T-helper 1 cell treated with Interleukin-12 subunit alpha and Interleukin-12 subunit beta and Interleukin-4 antibody, amounts not matched to agents 30 μg/mL and 1 μg/mL, for 36 hours (primary cell): ENCODE results near the gene TRIM59.

ENCODE experiments used
- H3K27ac Mint-ChIP-seq: one replicate; pipeline ENCODE4 v1.8.0; 2021; ENCODE audit warnings: mild to moderate bottlenecking, mixed read lengths
- H3K27me3 Mint-ChIP-seq: one replicate; pipeline ENCODE4 v1.8.0; 2021; ENCODE audit warnings: low read depth, mixed read lengths
- H3K36me3 Mint-ChIP-seq: one replicate; pipeline ENCODE4 v1.8.0; 2021; ENCODE audit warnings: low read depth, mixed read lengths
- H3K4me1 Mint-ChIP-seq: one replicate; pipeline ENCODE4 v1.8.0; 2021; ENCODE audit warnings: low read depth, mixed read lengths
- H3K4me3 Mint-ChIP-seq: one replicate; pipeline ENCODE4 v1.8.0; 2021; ENCODE audit warnings: mild to moderate bottlenecking, moderate library complexity, mixed read lengths
- H3K9me3 Mint-ChIP-seq: one replicate; pipeline ENCODE4 v1.8.0; 2021; ENCODE audit warnings: mixed read lengths

The TRIM59 gene, protein sequence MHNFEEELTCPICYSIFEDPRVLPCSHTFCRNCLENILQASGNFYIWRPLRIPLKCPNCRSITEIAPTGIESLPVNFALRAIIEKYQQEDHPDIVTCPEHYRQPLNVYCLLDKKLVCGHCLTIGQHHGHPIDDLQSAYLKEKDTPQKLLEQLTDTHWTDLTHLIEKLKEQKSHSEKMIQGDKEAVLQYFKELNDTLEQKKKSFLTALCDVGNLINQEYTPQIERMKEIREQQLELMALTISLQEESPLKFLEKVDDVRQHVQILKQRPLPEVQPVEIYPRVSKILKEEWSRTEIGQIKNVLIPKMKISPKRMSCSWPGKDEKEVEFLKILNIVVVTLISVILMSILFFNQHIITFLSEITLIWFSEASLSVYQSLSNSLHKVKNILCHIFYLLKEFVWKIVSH

GRCh38 chr3:160449636-160450598 lies at the start of gene TRIM59:
Gene TRIM59 (minus strand): TSS chr3:160449786. CDS start chr3:160439183, 10,603 bp downstream.
- peaks cover 5% of the 10 kb centered on the region for H3K27me3 Mint-ChIP-seq
- peak within 1 kb of the TSS; percentile 93 for H3K4me3 Mint-ChIP-seq
- H3K27ac Mint-ChIP-seq: peak within 1 kb of the TSS; percentile 94
- H3K4me1 Mint-ChIP-seq: peaks cover 18% of the 10 kb centered on the region
- H3K36me3 Mint-ChIP-seq: peaks cover 22% of the 10 kb centered on the region
- peaks cover 6% of the 10 kb centered on the region for H3K9me3 Mint-ChIP-seq

GRCh38 chr3:160498202-160498601 lies 48.6 kb upstream of the TRIM59 start:
- H3K27ac Mint-ChIP-seq: no peak overlapping the region
- no peak overlapping the region for H3K4me3 Mint-ChIP-seq
- no peaks in the 10 kb centered on the region for H3K4me1 Mint-ChIP-seq
- no peaks in the 10 kb centered on the region for H3K27me3 Mint-ChIP-seq
- H3K36me3 Mint-ChIP-seq: peaks cover 24% of the 10 kb centered on the region
- H3K9me3 Mint-ChIP-seq: no peaks in the 10 kb centered on the region

- peaks cover 5% of the 10 kb centered on the region for H3K4me1 Mint-ChIP-seq
- H3K27me3 Mint-ChIP-seq: no peaks in the 10 kb centered on the region
- no peak overlapping the region for H3K27ac Mint-ChIP-seq
- H3K4me3 Mint-ChIP-seq: no peak overlapping the region
- peaks cover 3% of the 10 kb centered on the region for H3K36me3 Mint-ChIP-seq
- no peaks in the 10 kb centered on the region for H3K9me3 Mint-ChIP-seq
Observed at GRCh38 chr3:160490166-160490565, 40.6 kb upstream of the TRIM59 start.

GRCh38 chr3:160486459-160486869 lies 36.9 kb upstream of the TRIM59 start:
- H3K4me1 Mint-ChIP-seq: peaks cover 7% of the 10 kb centered on the region
- H3K4me3 Mint-ChIP-seq: peak overlapping the region; percentile 87
- no peaks in the 10 kb centered on the region for H3K9me3 Mint-ChIP-seq
- H3K36me3 Mint-ChIP-seq: no peaks in the 10 kb centered on the region
- H3K27me3 Mint-ChIP-seq: no peaks in the 10 kb centered on the region
- no peak overlapping the region for H3K27ac Mint-ChIP-seq

DNA sequence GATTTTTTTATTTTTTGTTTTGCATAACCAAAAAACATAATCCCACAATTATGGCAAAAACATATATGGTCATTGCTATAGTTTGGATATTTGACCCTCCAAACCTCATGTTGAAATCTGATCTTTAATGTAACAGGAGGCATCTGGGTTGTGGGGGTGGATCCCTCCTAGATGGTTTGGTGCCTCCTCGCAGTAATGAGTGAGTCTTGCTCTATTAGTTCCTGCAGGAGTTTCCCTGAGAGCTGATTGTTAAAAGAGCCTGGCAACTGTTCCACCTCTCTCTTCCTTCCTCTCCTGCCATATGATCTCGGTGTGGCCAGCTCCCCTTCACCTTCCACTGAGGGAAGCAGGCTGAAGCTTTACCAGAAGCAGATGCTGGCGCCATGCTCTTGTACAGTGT lies 33.2 kb upstream of the TRIM59 start:
- Mint-ChIP-seq H3K4me1 (peaks cover 7% of the 10 kb centered on the region), H3K27me3 (no peaks in the 10 kb centered on the region), H3K4me3 (no peak overlapping the region), H3K9me3 (no peaks in the 10 kb centered on the region), H3K27ac (no peak overlapping the region), H3K36me3 (no peaks in the 10 kb centered on the region)

DNA sequence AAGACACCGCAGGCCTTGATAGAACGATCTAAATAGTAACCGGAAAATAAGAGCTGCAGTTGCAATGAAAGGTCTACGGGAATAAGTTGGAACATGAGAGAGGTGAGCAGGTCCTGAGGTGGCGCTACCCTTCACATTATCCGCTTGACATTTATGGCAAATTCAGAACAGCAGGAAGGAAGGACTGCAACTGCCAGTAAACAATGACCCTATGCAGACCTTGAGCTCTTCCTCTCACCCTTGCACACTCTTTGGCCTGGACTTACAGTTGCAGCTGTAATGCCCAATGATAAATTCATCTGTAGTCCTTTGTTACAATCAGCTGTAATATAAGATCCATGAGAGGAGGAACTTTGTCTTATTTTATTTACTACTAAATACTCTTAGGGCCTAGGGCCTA lies 32.3 kb upstream of the TRIM59 start:
- no peaks in the 10 kb centered on the region for H3K9me3 Mint-ChIP-seq
- H3K4me3 Mint-ChIP-seq: no peak overlapping the region
- no peaks in the 10 kb centered on the region for H3K36me3 Mint-ChIP-seq
- peaks cover 7% of the 10 kb centered on the region for H3K4me1 Mint-ChIP-seq
- no peak overlapping the region for H3K27ac Mint-ChIP-seq
- H3K27me3 Mint-ChIP-seq: no peaks in the 10 kb centered on the region

GRCh38 chr3:160480931-160481330 lies 31.3 kb upstream of the TRIM59 start:
- no peak overlapping the region for H3K27ac Mint-ChIP-seq

GRCh38 chr3:160479376-160479775 lies 29.8 kb upstream of the TRIM59 start:
- H3K4me1 Mint-ChIP-seq: no peaks in the 10 kb centered on the region
- H3K27me3 Mint-ChIP-seq: peaks cover 5% of the 10 kb centered on the region
- H3K9me3 Mint-ChIP-seq: no peaks in the 10 kb centered on the region
- no peaks in the 10 kb centered on the region for H3K36me3 Mint-ChIP-seq
- no peak overlapping the region for H3K4me3 Mint-ChIP-seq
- H3K27ac Mint-ChIP-seq: no peak overlapping the region

More at GRCh38 chr3:160480931-160481330, 31.3 kb upstream of the TRIM59 start:
- Mint-ChIP-seq H3K9me3 (no peaks in the 10 kb centered on the region), H3K36me3 (no peaks in the 10 kb centered on the region), H3K4me1 (peaks cover 5% of the 10 kb centered on the region), H3K4me3 (no peak overlapping the region), H3K27me3 (no peaks in the 10 kb centered on the region)

GRCh38 chr3:160478338-160478737 lies 28.8 kb upstream of the TRIM59 start:
- peaks cover 5% of the 10 kb centered on the region for H3K27me3 Mint-ChIP-seq
- no peaks in the 10 kb centered on the region for H3K9me3 Mint-ChIP-seq
- H3K4me3 Mint-ChIP-seq: no peak overlapping the region
- no peaks in the 10 kb centered on the region for H3K4me1 Mint-ChIP-seq
- no peaks in the 10 kb centered on the region for H3K36me3 Mint-ChIP-seq
- H3K27ac Mint-ChIP-seq: no peak overlapping the region

GRCh38 chr3:160477750-160478149 lies 28.2 kb upstream of the TRIM59 start:
- peaks cover 5% of the 10 kb centered on the region for H3K27me3 Mint-ChIP-seq

DNA sequence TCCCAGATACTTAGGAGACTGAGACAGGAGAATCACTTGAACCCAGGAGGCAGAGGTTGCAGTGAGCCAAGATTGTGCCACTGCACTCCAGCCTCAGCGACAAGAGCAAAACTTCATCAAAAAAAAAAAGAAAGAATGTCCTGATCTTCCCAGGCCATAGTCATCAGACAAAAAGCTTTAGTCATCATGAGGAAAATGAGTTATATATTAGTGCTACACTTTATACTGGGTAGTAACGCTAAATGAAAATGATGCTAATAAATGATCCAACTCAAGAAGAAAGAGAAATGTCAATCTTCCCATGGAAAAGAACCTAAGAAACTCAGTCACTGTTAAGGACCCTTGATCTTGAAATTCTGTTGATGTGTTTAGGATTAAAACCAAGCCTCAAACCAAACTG lies 26.3 kb upstream of the TRIM59 start:
- H3K4me3 Mint-ChIP-seq: no peak overlapping the region
- H3K36me3 Mint-ChIP-seq: no peaks in the 10 kb centered on the region
- H3K27ac Mint-ChIP-seq: no peak overlapping the region
- H3K27me3 Mint-ChIP-seq: peaks cover 5% of the 10 kb centered on the region
- H3K9me3 Mint-ChIP-seq: no peaks in the 10 kb centered on the region
- H3K4me1 Mint-ChIP-seq: no peaks in the 10 kb centered on the region

More at GRCh38 chr3:160477750-160478149, 28.2 kb upstream of the TRIM59 start:
- Mint-ChIP-seq H3K4me3 (no peak overlapping the region), H3K27ac (no peak overlapping the region), H3K9me3 (no peaks in the 10 kb centered on the region), H3K4me1 (no peaks in the 10 kb centered on the region), H3K36me3 (no peaks in the 10 kb centered on the region)

- H3K27me3 Mint-ChIP-seq: peaks cover 5% of the 10 kb centered on the region
- no peaks in the 10 kb centered on the region for H3K9me3 Mint-ChIP-seq
- H3K36me3 Mint-ChIP-seq: no peaks in the 10 kb centered on the region
- no peaks in the 10 kb centered on the region for H3K4me1 Mint-ChIP-seq
- H3K4me3 Mint-ChIP-seq: no peak overlapping the region
- H3K27ac Mint-ChIP-seq: no peak overlapping the region
Observed at GRCh38 chr3:160475153-160475552, 25.6 kb upstream of the TRIM59 start.

DNA sequence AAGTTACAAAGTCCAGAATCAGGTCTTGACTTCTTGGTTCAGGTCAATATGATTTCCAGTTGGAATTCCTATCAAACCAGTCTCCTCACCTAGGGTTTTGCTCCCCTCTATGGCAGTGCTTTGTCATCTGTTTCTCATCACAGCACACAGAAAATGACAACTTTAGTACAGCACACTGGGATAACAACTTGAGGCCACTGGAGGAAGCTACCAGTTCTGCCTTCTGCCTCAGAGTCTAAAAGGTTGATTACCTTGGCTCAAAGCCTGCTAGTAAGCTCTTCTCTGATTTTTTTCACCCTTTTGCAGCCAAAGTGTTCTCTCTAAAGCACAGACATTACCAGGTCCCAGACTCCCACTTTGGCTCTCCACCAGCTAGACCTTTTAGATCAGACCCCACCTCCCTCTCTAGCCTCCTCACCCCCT lies 24.8 kb upstream of the TRIM59 start:
- Mint-ChIP-seq H3K27ac (no peak overlapping the region), H3K4me1 (no peaks in the 10 kb centered on the region), H3K27me3 (peaks cover 10% of the 10 kb centered on the region), H3K4me3 (no peak overlapping the region), H3K9me3 (peaks cover 6% of the 10 kb centered on the region), H3K36me3 (peaks cover 5% of the 10 kb centered on the region)

GRCh38 chr3:160473978-160474377 lies 24.4 kb upstream of the TRIM59 start:
- Mint-ChIP-seq H3K36me3 (peaks cover 5% of the 10 kb centered on the region), H3K27ac (no peak overlapping the region), H3K9me3 (peaks cover 11% of the 10 kb centered on the region), H3K27me3 (peaks cover 14% of the 10 kb centered on the region), H3K4me1 (no peaks in the 10 kb centered on the region), H3K4me3 (no peak overlapping the region)
